EL (cell line): ENCODE results near the gene ZNF219.

Experiments
- DNase-seq: peaks from one replicate; pipeline ENCODE4 v3.0.0-alpha.2; 2016

Gene ZNF219

DNA sequence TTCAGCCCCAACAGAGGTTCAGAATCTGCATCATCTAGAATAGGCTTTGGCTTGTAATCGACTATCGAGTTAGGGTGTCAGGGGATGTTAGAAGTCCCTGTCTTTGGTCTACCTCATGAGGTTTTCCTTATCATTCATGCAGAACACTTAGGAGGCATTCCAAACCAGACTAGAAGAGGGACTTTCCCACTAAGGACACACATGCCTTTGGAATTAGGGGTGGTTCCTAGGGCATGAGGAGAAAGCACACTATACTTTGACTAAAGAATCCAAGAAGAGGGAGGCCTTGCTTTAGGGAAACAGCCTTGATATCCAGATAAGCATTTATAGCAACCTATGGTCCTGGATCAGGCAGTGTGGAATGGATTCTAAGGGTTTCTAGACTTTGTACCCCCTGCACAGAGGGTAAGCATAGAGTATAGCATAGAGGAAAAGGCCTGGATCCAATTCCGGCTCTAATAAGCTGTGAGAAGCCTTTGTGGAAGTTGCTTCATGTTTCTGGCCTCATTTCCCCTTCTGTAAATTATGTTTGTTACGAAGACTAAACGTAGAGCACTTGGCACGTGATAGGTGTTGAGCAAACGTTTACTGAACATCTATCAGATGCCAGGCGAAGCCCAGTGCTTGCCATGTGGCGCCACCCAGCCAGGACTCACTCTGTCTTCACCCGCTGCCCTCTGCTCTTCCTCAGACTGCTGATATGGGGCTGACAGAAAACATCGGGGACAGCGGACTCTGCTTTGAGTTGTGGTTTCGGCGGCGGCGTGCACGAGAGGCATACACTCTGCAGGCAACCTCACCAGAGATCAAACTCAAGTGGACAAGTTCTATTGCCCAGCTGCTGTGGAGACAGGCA lies 13.2 kb downstream of the ZNF219 start:
- peak; percentile 78 for DNase-seq

DNA sequence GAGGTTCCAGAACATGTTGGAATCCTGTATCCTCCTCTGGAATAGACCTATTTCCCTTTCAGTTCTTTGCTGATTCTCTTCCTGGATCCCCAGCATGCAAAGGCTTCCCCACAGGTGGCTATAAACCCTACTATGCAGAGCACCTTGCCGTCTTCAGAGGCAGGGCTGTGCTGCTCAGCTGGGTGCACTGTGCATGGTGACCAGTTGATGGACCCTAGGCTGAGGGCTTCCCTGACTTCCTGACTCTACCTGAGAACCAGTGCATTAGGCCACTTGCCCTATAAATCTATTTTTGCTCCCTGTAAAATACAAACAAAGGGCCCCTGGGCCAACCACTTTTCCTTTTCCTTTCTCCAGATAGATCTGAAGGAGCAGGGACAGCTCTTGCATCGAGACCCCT lies 14.1 kb downstream of the ZNF219 start:
- no peak for DNase-seq

DNA sequence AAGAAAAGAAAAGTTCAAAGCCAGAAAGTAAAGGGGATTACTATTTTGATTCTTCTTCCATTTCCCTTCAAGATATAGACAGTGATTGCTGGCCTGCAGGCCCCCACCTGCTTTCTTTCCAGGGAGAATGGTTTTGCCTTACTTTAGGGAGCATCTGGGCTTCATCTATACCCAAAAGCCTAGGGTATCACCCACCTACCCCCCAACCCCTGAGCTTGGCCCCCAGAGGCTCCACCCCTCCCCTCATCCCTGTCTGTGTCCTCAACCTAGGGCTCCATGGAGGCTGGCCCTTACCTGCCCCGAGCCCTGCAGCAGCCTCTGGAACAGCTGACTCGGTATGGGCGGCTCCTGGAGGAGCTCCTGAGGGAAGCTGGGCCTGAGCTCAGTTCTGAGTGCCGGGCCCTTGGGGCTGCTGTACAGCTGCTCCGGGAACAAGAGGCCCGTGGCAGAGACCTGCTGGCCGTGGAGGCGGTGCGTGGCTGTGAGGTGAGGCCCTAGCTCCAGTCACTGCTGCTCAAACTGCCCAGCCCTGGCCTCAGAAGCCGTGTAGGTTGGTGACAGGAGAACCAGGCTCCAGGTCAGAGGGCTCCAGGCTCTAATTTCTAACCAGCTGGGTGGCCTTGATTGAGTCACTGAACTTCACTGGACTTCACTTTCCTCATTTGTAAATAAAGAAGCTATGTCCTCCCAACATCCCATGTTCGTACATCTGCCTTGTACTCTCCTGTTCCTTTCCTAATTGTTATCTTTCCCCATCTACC lies 14.7 kb downstream of the ZNF219 start:
- no peak for DNase-seq

DNA sequence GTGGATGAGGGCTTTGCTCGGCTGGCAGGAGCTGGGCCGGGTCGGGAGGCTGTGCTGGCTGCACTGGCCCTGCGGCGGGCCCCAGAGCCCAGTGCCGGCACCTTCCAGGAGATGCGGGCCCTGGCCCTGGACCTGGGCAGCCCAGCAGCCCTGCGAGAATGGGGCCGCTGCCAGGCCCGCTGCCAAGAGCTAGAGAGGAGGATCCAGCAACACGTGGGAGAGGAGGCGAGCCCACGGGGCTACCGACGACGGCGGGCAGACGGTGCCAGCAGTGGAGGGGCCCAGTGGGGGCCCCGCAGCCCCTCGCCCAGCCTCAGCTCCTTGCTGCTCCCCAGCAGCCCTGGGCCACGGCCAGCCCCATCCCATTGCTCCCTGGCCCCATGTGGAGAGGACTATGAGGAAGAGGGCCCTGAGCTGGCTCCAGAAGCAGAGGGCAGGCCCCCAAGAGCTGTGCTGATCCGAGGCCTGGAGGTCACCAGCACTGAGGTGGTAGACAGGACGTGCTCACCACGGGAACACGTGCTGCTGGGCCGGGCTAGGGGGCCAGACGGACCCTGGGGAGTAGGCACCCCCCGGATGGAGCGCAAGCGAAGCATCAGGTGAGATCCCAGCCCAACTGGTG lies 16.8 kb downstream of the ZNF219 start:
- DNase-seq, result no peak

DNA sequence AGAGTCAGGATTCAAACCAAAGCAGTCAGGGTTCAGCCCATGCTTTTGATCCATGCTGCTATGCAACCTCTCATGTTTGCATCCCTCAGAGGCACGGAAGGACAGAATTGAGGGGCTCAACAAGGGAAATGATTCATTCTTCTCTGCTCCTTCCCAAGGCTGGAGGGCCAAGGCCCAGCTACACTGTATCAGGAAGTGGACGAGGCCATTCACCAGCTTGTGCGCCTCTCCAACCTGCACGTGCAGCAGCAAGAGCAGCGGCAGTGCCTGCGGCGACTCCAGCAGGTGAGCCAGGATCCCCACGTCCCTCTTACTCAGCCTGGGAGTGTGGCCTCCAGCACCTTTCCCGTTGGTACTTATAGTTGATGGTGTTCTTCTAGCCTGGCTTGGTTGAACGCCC lies 19.7 kb downstream of the ZNF219 start:
- no peak for DNase-seq

DNA sequence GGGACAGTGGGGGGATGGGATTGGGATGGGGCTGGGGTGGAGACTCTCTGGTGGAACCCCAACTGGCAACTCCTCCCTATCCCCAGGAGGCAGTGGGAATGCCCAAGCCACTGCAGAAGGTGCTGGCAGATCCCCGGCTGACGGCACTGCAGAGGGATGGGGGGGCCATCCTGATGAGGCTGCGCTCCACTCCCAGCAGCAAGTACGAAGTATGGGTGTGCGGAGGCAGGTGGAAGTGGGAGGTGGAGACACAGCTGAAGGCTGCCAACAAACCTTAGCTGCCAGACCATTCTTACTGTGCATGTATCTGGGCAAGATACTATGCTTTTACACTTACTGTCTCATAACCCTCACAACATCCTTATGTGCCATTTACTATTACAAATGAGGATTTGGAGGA lies 20.2 kb downstream of the ZNF219 start:
- no peak for DNase-seq

DNA sequence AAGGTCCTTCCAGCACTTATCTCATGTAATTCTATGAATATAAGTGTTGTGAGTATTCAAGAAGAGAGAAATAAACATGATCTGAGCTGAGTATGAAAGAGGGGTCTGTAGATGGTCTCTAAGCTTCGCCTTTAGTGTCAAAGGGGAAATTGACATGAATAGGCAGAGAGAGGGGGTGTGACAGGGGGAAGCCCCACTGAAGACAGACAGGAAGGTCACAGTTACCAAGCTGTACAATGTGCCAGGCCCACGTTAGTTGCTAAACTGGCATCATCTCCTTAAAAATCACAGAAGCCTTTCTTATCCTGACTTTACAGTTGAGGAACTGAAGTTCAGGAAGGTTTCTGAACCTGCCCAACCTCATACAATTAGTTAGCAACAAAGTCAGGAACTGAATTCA lies 20.8 kb downstream of the ZNF219 start:
- no peak for DNase-seq

DNA sequence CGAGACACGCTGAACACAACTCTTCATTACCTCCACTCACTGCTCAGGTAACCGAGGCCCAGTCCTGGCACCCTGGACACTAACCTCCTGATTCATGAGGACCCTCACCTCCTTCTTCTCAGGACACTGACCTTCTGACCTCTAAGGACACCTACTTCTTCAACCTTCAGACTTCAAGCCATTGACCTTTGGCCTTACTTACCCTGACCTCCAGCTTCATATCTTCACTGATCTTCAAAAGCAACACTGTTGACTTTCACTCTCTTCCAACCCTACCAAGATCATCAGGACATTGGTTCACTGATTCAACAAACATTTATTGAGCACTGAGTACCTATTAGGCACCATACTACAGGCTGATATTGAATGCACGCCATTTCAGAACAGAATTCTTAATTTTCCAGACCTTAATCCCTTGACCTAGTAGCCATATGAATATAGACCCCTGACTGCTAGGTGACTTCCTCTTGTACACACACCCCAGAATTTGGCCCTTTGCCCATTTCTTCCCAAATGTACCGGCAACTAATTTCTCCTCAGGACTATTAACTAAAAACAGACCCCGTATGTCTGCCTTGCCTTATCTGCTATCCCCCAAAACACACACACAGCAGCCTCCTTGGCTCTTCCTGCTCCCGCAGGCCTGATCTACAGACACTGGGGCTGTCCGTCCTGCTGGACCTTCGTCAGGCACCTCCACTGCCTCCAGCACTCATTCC lies 22.6 kb downstream of the ZNF219 start:
- no peak for DNase-seq

DNA sequence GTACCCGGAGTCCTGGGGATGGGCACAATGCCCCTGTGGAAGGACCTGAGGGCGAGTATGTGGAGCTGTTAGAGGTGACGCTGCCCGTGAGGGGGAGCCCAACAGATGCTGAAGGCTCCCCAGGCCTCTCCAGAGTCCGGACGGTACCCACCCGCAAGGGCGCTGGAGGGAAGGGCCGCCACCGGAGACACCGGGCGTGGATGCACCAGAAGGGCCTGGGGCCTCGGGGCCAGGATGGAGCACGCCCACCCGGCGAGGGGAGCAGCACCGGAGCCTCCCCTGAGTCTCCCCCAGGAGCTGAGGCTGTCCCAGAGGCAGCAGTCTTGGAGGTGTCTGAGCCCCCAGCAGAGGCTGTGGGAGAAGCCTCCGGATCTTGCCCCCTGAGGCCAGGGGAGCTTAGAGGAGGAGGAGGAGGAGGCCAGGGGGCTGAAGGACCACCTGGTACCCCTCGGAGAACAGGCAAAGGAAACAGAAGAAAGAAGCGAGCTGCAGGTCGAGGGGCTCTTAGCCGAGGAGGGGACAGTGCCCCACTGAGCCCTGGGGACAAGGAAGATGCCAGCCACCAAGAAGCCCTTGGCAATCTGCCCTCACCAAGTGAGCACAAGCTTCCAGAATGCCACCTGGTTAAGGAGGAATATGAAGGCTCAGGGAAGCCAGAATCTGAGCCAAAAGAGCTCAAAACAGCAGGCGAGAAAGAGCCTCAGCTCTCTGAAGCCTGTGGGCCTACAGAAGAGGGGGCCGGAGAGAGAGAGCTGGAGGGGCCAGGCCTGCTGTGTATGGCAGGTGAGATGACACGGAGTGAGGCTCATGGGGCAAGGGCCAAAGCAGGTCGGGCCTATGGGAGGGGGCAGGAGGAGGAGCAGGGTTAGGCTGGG lies 23.8 kb downstream of the ZNF219 start:
- DNase-seq, result no peak

DNA sequence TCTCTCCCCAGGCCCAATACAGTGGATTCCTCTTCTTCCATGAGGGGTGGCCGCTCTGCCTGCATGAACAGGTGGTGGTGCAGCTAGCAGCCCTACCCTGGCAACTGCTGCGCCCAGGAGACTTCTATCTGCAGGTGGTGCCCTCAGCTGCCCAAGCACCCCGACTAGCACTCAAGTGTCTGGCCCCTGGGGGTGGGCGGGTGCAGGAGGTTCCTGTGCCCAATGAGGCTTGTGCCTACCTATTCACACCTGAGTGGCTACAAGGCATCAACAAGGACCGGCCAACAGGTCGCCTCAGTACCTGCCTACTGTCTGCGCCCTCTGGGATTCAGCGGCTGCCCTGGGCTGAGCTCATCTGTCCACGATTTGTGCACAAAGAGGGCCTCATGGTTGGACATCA lies 24.5 kb downstream of the ZNF219 start:
- DNase-seq, result no peak

DNA sequence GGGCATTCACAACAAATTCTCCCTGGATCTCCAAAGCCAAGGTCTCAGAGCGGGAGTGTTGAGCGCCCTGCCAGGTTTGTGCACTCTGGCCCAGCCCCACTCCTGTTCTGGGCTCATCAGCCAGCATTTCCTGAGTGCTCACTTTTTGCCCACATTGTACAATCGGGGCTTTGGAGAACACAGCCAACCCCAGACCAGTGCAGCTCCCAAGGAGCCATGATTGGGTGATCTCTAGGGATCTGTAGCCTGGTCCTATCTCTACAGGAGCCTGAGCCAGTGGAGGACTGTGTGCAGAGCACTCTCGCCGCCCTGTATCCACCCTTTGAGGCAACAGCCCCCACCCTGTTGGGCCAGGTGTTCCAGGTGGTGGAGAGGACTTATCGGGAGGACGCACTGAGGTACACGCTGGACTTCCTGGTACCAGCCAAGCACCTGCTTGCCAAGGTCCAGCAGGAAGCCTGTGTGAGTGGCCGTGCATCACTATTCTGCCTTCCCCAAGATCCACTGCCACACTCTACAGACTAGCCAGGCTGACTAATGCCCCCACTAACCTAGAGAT lies 25.6 kb downstream of the ZNF219 start:
- no peak for DNase-seq

DNA sequence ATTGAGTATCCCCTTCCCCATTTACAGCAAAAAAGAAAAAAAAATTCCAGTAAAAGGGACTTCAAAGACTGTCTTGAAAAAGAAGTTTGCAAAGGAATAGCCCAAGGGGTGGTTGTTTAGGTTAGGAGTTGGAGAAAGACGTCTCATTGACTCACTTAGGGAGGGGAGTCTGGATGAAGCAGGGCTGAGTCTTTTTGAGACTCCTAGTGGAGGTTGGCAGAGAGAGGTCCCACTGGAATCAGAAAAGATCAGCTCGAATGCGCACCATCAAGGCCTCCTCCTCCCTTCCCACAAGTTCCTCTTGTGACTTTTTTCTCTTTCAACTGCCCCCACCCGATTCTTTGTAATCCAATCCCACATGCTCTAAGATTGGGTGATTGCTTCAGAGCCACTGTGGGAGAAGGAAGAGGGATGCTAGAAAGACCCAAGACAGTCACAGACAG lies 26.4 kb downstream of the ZNF219 start:
- DNase-seq, result peak; percentile 65

DNA sequence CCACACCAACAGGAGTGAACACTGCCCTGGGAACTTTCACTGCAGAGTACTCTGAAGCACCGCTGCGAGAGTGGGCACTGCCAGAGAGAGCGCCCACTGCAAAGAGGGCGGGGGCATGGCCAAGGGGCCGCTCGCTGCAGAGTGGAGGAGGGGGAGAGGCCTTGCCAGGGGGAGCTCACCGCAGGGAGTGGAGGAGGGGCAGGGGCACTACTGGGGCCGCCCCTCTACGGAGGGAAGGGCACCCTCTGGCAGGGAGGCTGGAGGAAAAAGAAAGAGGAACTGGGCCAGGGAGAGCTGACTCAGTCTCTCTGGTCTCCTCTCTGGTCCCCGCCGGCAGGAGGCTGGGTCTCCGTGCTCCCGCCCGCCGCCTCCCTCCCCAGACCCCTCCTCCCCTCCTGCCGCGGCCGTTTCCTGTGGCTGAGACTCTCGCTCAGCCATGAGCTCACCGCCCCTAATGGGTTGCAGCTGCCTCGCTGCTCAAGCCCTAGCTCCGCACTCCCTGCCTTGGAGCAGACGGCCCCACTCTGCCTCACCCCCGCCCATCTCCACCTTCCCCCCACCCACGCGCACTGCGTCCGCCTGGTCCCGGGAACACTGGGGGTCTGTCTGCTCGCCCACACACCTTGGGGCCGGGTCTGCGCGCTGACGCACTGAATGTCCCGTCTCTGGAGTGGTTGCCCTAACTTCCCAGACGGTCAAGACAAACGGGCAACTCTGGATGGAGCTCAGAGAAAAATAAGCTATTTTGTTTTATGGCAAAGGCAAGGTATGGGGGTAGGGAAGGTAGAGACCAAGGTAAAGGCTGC lies 27.0 kb downstream of the ZNF219 start:
- DNase-seq, result peak; percentile 95

DNA sequence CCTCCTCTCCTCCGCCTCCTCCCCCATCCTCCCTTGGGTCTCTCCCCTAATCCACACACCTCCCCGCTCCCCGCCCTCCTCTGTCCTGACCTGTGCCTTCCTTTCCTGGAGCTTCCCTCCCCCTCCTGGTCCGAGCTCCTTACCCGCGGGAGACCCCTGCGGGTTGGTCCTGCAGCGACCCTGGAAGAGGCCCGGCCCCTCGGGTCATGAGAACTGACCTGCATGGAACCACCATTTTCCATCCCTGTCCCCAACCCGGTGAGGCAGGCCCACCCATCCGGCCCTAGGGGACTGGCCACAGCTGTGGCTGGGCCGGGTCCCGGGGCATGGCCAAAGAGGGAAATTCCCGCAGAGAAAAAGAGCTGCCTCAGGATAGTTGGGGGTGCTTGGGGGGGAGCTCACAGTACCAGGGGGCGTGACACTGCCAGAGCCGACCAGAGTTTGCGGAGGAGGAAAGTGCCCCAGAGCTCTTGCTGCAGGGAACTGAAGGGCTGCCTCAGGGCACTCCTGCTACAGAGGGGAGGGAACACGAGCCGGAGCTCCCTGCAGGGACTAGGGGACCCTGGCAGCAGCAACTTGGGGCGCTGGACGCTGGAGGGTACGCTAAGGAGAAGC lies 27.7 kb downstream of the ZNF219 start:
- peak; percentile 71 for DNase-seq

DNA sequence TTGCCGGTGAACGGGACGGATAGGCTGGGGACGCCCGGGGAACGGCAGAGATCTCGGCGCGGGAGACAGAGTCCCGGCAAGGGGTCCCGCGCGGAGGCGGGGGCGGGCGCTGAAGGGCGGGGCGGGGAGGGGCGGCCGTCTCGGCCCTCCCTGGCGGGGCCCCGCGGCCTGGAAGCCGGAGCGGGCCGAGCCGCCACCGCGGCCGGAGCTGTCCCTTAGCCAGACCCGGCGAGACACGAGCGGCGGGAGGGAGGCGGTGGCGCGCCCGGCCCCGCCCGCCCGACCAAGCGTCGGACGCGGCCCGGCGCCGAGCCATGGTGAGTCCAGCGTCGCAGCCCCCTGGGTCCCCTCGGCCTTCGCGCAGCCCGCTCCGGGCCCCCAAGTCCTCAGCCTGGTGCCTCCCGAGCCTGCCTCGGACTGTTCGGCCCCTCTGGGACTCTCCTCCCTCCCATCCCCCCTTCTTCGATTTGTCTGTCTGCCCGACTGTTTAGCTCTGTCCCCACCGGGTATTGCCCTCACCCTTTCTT lies 28.3 kb downstream of the ZNF219 start, which contains the start of gene ARHGEF40:
Gene ARHGEF40 (plus strand): TSS at position 222 of the 527 bp plus-strand sequence. CDS start 93 bp downstream, at position 315.
- DNase-seq, result peak; percentile 63

DNA sequence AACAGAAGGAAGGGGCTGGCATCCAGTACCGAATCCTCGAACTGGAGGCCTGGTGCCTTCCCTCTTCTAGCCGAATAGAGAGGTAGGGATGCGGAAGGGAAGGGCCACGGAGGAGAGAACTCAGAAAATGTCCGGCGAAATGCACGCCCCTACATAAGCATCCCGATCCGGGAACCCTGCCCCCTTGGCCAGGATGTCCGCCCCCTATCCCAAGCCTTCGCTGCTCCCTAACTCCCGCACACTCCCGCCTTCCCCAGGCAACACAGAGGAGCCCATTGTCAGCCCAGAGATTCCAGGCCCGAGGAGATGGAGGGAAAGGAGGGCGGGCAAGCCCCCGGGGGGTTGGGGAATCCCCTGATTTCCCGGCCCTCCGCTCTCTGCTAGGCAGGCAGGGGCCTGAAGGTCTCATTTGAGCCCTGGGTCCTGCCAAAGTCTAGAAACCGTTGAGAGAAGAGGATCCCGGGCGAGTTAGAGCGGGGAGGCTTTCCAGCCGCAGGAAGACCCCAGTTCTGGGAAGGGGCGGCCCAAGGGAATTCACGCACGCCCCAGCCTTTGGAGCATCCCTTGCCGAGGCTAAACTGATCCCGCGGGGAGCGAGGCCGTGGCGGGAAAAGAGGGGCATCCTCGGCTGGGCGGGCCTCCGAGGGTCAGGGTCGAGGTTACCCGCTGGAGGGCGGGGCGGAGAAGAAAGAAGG lies 28.9 kb downstream of the ZNF219 start:
- peak; percentile 56 for DNase-seq

DNA sequence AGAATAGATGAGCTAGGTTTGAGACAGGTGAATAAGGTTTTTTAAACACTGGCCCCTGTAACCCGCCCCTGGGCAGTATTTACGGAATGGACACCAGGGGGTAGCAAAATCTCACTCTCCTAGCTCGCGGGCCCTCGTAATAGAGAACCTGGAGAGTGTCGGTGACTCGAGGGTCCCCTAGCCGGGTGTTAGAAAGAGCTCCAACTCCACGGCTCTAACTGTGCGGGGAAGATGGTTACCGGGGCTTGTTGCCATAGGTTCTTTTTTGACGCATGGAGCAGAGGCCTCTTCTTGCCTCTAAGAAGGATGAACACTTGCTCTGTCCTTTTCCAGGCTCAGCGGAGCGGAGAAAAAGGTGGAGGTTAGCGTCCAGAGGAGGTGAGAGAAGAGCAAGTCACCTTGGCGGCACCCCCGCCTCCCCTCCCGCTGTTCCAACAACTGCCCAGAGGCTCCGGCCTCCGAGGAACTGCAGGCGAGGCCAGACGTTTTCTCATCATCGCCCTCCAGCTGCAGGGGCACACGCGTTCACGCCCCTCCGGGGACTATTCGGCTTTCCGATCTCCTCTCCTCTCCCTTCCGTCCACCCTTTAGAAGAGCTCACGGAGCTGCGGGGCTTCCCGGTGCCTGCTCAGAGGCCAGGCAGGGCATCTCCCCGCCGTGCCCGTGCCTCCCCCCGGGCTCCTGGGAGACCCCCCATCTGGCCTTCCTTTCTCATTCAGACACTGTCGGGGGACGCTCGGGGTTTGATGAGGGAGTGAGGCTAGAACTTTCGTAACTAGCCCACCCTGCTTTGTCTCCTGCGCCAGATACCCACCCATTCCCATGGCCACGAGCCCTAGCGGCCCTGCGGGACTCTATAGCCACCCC lies 29.7 kb downstream of the ZNF219 start:
- peak; percentile 67 for DNase-seq

DNA sequence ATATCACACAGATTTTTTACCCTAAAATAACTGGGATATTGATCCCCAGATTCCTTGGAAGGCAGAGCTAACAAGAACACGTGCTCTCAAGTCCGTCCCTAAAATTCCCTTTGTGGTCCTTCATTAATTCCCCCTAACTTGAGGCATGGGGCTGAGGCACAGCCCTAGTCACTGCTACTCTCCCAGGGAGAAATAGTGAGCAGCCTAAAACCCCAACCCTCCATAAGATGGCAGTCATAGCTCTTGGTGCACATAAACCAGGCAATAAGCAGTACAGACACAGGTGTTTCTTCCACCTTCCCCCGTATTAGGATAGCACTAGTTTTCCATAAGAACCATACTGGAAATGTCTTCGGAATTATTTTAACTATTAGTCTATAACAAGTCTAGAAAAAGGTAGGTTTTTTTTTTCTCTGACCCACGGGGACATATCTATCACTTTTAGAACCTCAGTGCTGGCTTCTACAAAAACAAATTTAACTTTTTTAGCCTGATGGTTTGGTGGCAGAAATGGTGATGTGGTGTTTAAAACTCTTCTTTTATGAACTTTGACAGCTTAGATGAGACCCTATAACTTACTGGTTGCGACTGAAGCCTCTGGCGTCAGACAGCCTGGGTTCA lies 31.5 kb downstream of the ZNF219 start:
- no peak for DNase-seq
